ENCODE results near the gene KCNE2.

Gene KCNE2

GRCh38 chr21:34363733-34364132 lies at the start of gene KCNE2:
Gene KCNE2 (plus strand): TSS chr21:34364006. CDS start chr21:34370479, 6,473 bp downstream.
- DNase-seq = no peak

- no peak for DNase-seq
These were observed 44.2 kb upstream of the KCNE2 start for GRCh38 chr21:34319585-34319984.

GRCh38 chr21:34320011-34320410 lies 43.8 kb upstream of the KCNE2 start:
- DNase-seq = no peak

GRCh38 chr21:34330055-34330454 lies 33.8 kb upstream of the KCNE2 start:
- no peak for DNase-seq

- no peak for DNase-seq
These were observed 32.1 kb upstream of the KCNE2 start for GRCh38 chr21:34331726-34332125.

GRCh38 chr21:34332347-34332746 lies 31.5 kb upstream of the KCNE2 start:
- no peak for DNase-seq

- DNase-seq = no peak
These were observed 30.6 kb upstream of the KCNE2 start for GRCh38 chr21:34333121-34333739.

GRCh38 chr21:34335316-34335715 lies 28.5 kb upstream of the KCNE2 start:
- DNase-seq = no peak

- no peak for DNase-seq
These were observed 27.6 kb upstream of the KCNE2 start for GRCh38 chr21:34336245-34336644.

GRCh38 chr21:34336756-34337391 lies 26.9 kb upstream of the KCNE2 start:
- DNase-seq = no peak

- no peak for DNase-seq
These were observed 26.1 kb upstream of the KCNE2 start for GRCh38 chr21:34337741-34338140.

- DNase-seq = no peak
These were observed 25.6 kb upstream of the KCNE2 start for GRCh38 chr21:34338226-34338625.

GRCh38 chr21:34340061-34340460 lies 23.7 kb upstream of the KCNE2 start:
- DNase-seq = no peak

- DNase-seq = no peak
These were observed 21.3 kb upstream of the KCNE2 start for GRCh38 chr21:34342476-34342875.

GRCh38 chr21:34343347-34343746 lies 20.5 kb upstream of the KCNE2 start:
- no peak for DNase-seq

GRCh38 chr21:34343838-34344381 lies 19.9 kb upstream of the KCNE2 start:
- DNase-seq = no peak

GRCh38 chr21:34344584-34344983 lies 19.2 kb upstream of the KCNE2 start:
- no peak for DNase-seq

GRCh38 chr21:34345091-34345871 lies 18.5 kb upstream of the KCNE2 start:
- no peak for DNase-seq

- no peak for DNase-seq
These were observed 17.9 kb upstream of the KCNE2 start for GRCh38 chr21:34345892-34346291.

GRCh38 chr21:34348890-34349519 lies 14.8 kb upstream of the KCNE2 start:
- no peak for DNase-seq

GRCh38 chr21:34351786-34352241 lies 12.0 kb upstream of the KCNE2 start:
- DNase-seq = peak; percentile 4

- DNase-seq = no peak
These were observed 11.2 kb upstream of the KCNE2 start for GRCh38 chr21:34352556-34352955.

GRCh38 chr21:34353182-34353581 lies 10.6 kb upstream of the KCNE2 start:
- no peak for DNase-seq

All from KG1 (cell line).